Astrocyte (in vitro differentiated cells and primary cell): ENCODE measurements around the gene LRIF1. TPM values are rescaled to one million over a fixed set of nuclear protein-coding genes. Genes with fewer than 3 reads are reported as not detected.

Experiments used
- DNase-seq: peaks from one replicate; pipeline ENCODE4 v3.0.0-alpha.2; 2010; ENCODE audit warnings: low read depth
- FAIRE-seq: peaks from 2 replicates; lab custom pipeline; 2011; peaks lifted over from hg19 to GRCh38; lab: Jason Lieb, UNC
- H2AFZ ChIP-seq: 2 replicates; pipeline ENCODE4 v1.6.0; 2012; ENCODE audit warnings: low read depth, low read length, inconsistent platforms
- H3K27ac ChIP-seq: 2 replicates; pipeline ENCODE4 v1.5.1; 2011; ENCODE audit warnings: low read depth, low read length, inconsistent platforms
- H3K27me3 ChIP-seq: 2 replicates; pipeline ENCODE4 v1.6.0; 2011; ENCODE audit warnings: low read length, inconsistent platforms; ENCODE audit not compliant: insufficient read depth
- H3K36me3 ChIP-seq: 2 replicates; pipeline ENCODE4 v1.5.1; 2011; ENCODE audit warnings: low read length, inconsistent platforms; ENCODE audit not compliant: insufficient read depth
- H3K4me1 ChIP-seq: 2 replicates; pipeline ENCODE4 v1.5.1; 2011; ENCODE audit warnings: low read length, inconsistent platforms; ENCODE audit not compliant: insufficient read depth
- H3K4me2 ChIP-seq: 2 replicates; pipeline ENCODE4 v1.6.0; 2012; ENCODE audit warnings: low read length, inconsistent platforms
- H3K4me3 ChIP-seq: 2 replicates; pipeline ENCODE4 v1.5.1; 2011; ENCODE audit warnings: low read depth, mild to moderate bottlenecking, low read length, inconsistent platforms; ENCODE audit not compliant: insufficient read depth
- H3K79me2 ChIP-seq: 2 replicates; pipeline ENCODE4 v1.6.0; 2012; ENCODE audit warnings: mild to moderate bottlenecking, low read length, inconsistent platforms; ENCODE audit not compliant: insufficient read depth
- H3K9ac ChIP-seq: 2 replicates; pipeline ENCODE4 v1.6.0; 2012; ENCODE audit warnings: mild to moderate bottlenecking, low read length, inconsistent platforms
- H3K9me3 ChIP-seq: 2 replicates; pipeline ENCODE4 v1.5.1; 2012; ENCODE audit warnings: low read depth, mild to moderate bottlenecking, low read length, inconsistent platforms; ENCODE audit not compliant: insufficient read depth
- H4K20me1 ChIP-seq: 2 replicates; pipeline ENCODE4 v1.6.0; 2012; ENCODE audit warnings: low read length, inconsistent platforms; ENCODE audit not compliant: insufficient read depth
- H3K27ac Mint-ChIP-seq: one replicate; pipeline ENCODE4 v1.8.0; 2021; ENCODE audit warnings: mild to moderate bottlenecking, mixed read lengths; ENCODE audit not compliant: unreplicated experiment
- H3K27me3 Mint-ChIP-seq: one replicate; pipeline ENCODE4 v1.8.0; 2021; ENCODE audit warnings: low read depth, mixed read lengths; ENCODE audit not compliant: unreplicated experiment
- H3K36me3 Mint-ChIP-seq: one replicate; pipeline ENCODE4 v1.8.0; 2021; ENCODE audit warnings: low read depth, mixed read lengths; ENCODE audit not compliant: unreplicated experiment
- H3K4me1 Mint-ChIP-seq: one replicate; pipeline ENCODE4 v1.8.0; 2021; ENCODE audit warnings: low read depth, mixed read lengths; ENCODE audit not compliant: unreplicated experiment
- H3K4me3 Mint-ChIP-seq: one replicate; pipeline ENCODE4 v1.8.0; 2021; ENCODE audit warnings: mild to moderate bottlenecking, moderate library complexity, mixed read lengths; ENCODE audit not compliant: unreplicated experiment
- H3K9me3 Mint-ChIP-seq: one replicate; pipeline ENCODE4 v1.8.0; 2021; ENCODE audit warnings: mild to moderate bottlenecking, mixed read lengths; ENCODE audit not compliant: unreplicated experiment
- EZH2 ChIP-seq: IDR thresholded peaks from 2 replicates; pipeline ENCODE4 v1.6.1; 2012; ENCODE audit warnings: mild to moderate bottlenecking, low read length, inconsistent platforms; ENCODE audit not compliant: insufficient read depth
- total RNA-seq: library from RNA; stranded (reverse); gene quantifications from 2 replicates; pipeline ENCODE4 v1.2.1, GENCODE V29; 2021
- TF ChIP-seq, protein P1 (sequence below): IDR thresholded peaks from 2 replicates; pipeline ENCODE4 v1.5.1; 2011; ENCODE audit warnings: low read depth, mild to moderate bottlenecking, inconsistent platforms, low read length, moderate library complexity; ENCODE audit not compliant: insufficient read depth

LRIF1 gene
- total RNA-seq, 1 donor from 2014 or later, result 19.4 TPM

DNA sequence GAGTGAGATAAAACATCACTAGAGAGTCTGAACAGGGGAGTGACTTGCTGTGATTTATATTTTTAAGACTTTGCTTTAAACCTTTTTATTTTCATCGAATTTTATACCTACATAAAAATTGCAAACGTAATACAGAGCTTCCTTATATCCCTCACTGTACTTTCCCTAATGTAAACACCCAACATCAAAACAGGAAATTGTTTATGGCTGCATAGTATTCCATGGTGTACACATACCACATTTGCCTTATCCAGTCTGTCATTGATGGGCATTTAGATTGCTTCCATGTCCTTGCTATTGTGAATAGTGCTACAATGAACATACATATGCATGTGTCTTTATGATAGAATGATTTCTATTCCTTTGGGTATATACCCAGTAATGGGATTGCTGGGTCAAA, 34.8 kb downstream of the LRIF1 start:
- no peak for TF ChIP-seq EZH2
- TF ChIP-seq, protein P1, sequence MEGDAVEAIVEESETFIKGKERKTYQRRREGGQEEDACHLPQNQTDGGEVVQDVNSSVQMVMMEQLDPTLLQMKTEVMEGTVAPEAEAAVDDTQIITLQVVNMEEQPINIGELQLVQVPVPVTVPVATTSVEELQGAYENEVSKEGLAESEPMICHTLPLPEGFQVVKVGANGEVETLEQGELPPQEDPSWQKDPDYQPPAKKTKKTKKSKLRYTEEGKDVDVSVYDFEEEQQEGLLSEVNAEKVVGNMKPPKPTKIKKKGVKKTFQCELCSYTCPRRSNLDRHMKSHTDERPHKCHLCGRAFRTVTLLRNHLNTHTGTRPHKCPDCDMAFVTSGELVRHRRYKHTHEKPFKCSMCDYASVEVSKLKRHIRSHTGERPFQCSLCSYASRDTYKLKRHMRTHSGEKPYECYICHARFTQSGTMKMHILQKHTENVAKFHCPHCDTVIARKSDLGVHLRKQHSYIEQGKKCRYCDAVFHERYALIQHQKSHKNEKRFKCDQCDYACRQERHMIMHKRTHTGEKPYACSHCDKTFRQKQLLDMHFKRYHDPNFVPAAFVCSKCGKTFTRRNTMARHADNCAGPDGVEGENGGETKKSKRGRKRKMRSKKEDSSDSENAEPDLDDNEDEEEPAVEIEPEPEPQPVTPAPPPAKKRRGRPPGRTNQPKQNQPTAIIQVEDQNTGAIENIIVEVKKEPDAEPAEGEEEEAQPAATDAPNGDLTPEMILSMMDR, result no peak
- Histone ChIP-seq H3K9ac (no peak overlapping the region), H3K4me1 (no peaks in the 10 kb centered on the region), H3K79me2 (no peaks in the 10 kb centered on the region), H2AFZ (no peak overlapping the region), H3K27ac (no peak overlapping the region), H3K4me3 (no peak overlapping the region), H4K20me1 (no peaks in the 10 kb centered on the region), H3K27me3 (no peaks in the 10 kb centered on the region), H3K9me3 (no peaks in the 10 kb centered on the region), H3K36me3 (no peaks in the 10 kb centered on the region), H3K4me2 (no peak overlapping the region)
- no peak overlapping the region for H3K4me3 Mint-ChIP-seq
- H3K4me1 Mint-ChIP-seq, result no peaks in the 10 kb centered on the region
- no peak for FAIRE-seq
- peaks cover 3% of the 10 kb centered on the region for H3K9me3 Mint-ChIP-seq
- no peak for DNase-seq
- no peak overlapping the region for H3K27ac Mint-ChIP-seq
- H3K36me3 Mint-ChIP-seq, result peaks cover 2% of the 10 kb centered on the region
- no peaks in the 10 kb centered on the region for H3K27me3 Mint-ChIP-seq

DNA sequence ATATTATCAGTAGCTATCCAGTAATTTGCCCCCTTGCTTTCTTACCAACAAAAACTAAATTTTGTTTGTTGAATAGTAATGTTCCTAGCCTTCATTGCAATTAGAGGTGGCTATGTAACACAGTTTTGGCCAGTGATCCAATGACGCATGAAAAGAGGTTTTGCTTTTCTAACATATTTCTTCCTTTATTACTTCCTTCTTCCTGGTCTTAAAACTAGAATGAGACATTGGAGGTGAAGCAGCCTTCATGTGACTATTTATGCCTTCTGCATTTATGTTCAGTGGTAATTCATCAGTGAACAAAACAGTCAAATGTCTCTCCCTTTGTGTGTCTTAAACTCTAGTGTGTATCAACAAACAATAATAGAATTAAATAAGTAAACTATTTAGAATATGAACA, 35.5 kb downstream of the LRIF1 start:
- Histone ChIP-seq H3K79me2 (no peaks in the 10 kb centered on the region), H3K4me2 (no peak overlapping the region), H3K4me3 (no peak overlapping the region), H3K9ac (no peak overlapping the region), H3K27me3 (no peaks in the 10 kb centered on the region), H3K4me1 (no peaks in the 10 kb centered on the region), H3K27ac (no peak overlapping the region), H3K9me3 (no peaks in the 10 kb centered on the region), H3K36me3 (no peaks in the 10 kb centered on the region), H2AFZ (no peak overlapping the region), H4K20me1 (no peaks in the 10 kb centered on the region)
- FAIRE-seq (no peak), DNase-seq (no peak)
- H3K9me3 Mint-ChIP-seq, result peaks cover 3% of the 10 kb centered on the region
- H3K4me1 Mint-ChIP-seq, result no peaks in the 10 kb centered on the region
- no peaks in the 10 kb centered on the region for H3K27me3 Mint-ChIP-seq
- TF ChIP-seq EZH2, result no peak
- TF ChIP-seq, protein P1, result no peak
- no peak overlapping the region for H3K27ac Mint-ChIP-seq
- no peak overlapping the region for H3K4me3 Mint-ChIP-seq
- H3K36me3 Mint-ChIP-seq, result no peaks in the 10 kb centered on the region

DNA sequence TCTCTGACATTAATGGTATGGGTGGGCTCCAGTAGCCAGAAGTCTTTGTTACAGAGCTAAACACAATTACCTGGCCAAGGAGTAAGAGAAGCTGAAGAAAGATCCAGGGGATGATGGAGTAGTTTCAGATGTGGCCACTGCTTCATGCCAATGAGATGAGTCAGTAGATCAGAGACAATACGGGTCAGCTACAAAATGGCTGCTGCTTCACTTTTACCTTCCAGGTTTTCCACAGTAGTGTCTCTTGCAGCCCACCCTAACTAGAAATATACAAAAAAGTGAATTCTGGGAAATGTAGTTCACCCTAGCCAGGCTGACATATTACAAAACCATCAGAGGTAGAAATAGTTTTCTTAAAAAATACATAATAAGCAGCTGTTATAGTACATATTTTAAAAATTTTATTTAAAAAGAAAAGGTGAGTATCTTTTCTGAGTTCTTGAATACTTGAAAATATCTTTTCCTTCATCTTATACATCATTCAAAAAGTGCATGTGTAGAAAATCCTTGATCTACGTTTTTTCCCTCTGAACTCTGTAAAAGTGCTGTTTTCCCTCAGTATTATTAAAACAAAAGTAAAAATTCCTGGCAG, 36.1 kb downstream of the LRIF1 start:
- no peaks in the 10 kb centered on the region for H3K27me3 ChIP-seq
- no peak overlapping the region for H3K9ac ChIP-seq
- no peaks in the 10 kb centered on the region for H3K4me1 ChIP-seq
- H3K27ac ChIP-seq, result no peak overlapping the region
- no peaks in the 10 kb centered on the region for H3K36me3 ChIP-seq
- Mint-ChIP-seq H3K4me3 (no peak overlapping the region), H3K36me3 (no peaks in the 10 kb centered on the region), H3K27ac (no peak overlapping the region), H3K27me3 (no peaks in the 10 kb centered on the region), H3K9me3 (peaks cover 6% of the 10 kb centered on the region), H3K4me1 (no peaks in the 10 kb centered on the region)
- no peak overlapping the region for H3K4me3 ChIP-seq
- H3K79me2 ChIP-seq, result no peaks in the 10 kb centered on the region
- FAIRE-seq, result no peak
- H3K4me2 ChIP-seq, result no peak overlapping the region
- H3K9me3 ChIP-seq, result no peaks in the 10 kb centered on the region
- H4K20me1 ChIP-seq, result no peaks in the 10 kb centered on the region
- TF ChIP-seq EZH2, result no peak
- TF ChIP-seq, protein P1, result no peak
- no peak overlapping the region for H2AFZ ChIP-seq
- DNase-seq, result no peak
